GM12878 (cell line): Measurements from ENCODE around the gene ARHGAP1. TPM values are rescaled to one million over a fixed set of nuclear protein-coding genes. Genes with fewer than 3 reads are reported as not detected.
A peak's percentile ranks its signal among the peaks of the same experiment; 100 is the strongest.

Experiments used
- ATAC-seq: fragments of 200-7000 bp; cut with Tn5 transposase; 3 replicates; pipeline ENCODE4 v1.9.1; 2020; ENCODE audit warnings: mild to moderate bottlenecking, moderate library complexity
- BruUV-seq: library from RNA; stranded (reverse); fragments of 400-500 nt; replicated peaks from 2 replicates; lab custom pipeline; 2021; lab: Mats Ljungman, UMichigan
- CTCF ChIA-PET: fragments of 300-600 bp; sonication (Branson Sonifier 250); formaldehyde crosslinking; extraction: SDS; loops from one replicate; lab custom pipeline; 2021; ENCODE audit warnings: inconsistent platforms; lab: Yijun Ruan, JAX
- POLR2A ChIA-PET: fragments of 350-600 bp; formaldehyde crosslinking; extraction: SDS; loops from one replicate; lab custom pipeline; 2021; ENCODE audit warnings: inconsistent platforms; lab: Charles Lee
- RAD21 ChIA-PET: fragments of 300-600 bp; sonication (Branson Sonifier 250); formaldehyde crosslinking; loops from one replicate; lab custom pipeline; 2023; ENCODE audit warnings: antibody characterized with exemption; ENCODE audit not compliant: unreplicated experiment; lab: Charles Lee
- SMC1A ChIA-PET: fragments of 300-600 bp; sonication (Branson Sonifier 250); formaldehyde crosslinking; loops from one replicate; lab custom pipeline; 2023; ENCODE audit not compliant: unreplicated experiment, uncharacterized antibody; lab: Charles Lee
- DNase-seq: peaks from one replicate; pipeline ENCODE4 v3.0.0-alpha.2; 2011; ENCODE audit warnings: low read depth, low spot score
- FAIRE-seq: peaks from 3 replicates; lab custom pipeline; 2011; peaks lifted over from hg19 to GRCh38; lab: Jason Lieb, UNC
- H2AFZ ChIP-seq: 2 replicates; pipeline ENCODE4 v1.6.0; 2011; ENCODE audit warnings: low read depth, low read length, control low read depth; ENCODE audit not compliant: control insufficient read depth
- H3K27ac ChIP-seq: 2 replicates; pipeline ENCODE4 v1.5.1; 2011; ENCODE audit warnings: control low read depth; ENCODE audit not compliant: control insufficient read depth, insufficient read depth
- H3K27me3 ChIP-seq, 2 experiments: replicated peaks in 1 of 2; 2 replicates each; pipeline versions ENCODE4 v1.6.0 to v1.6.1; 2011; ENCODE audit warnings: low read length in 1 of 2; ENCODE audit not compliant: control insufficient read depth in 2 of 2, insufficient read depth in 2 of 2
- H3K36me3 ChIP-seq, 2 experiments: 2 replicates each; pipeline ENCODE4 v1.5.1; 2011; ENCODE audit warnings: low read length in 1 of 2; ENCODE audit not compliant: control insufficient read depth in 2 of 2, insufficient read depth in 2 of 2
- H3K4me1 ChIP-seq: 2 replicates; pipeline ENCODE4 v1.6.1; 2011; ENCODE audit warnings: mild to moderate bottlenecking, low read length, moderate library complexity, mixed read lengths; ENCODE audit not compliant: control insufficient read depth, insufficient read depth
- H3K4me2 ChIP-seq: 2 replicates; pipeline ENCODE4 v1.6.0; 2011; ENCODE audit warnings: control low read depth; ENCODE audit not compliant: control insufficient read depth, insufficient read depth
- H3K4me3 ChIP-seq: fragments of 200-600 bp; sonication (generic); 2 replicates; pipeline ENCODE4 v1.5.1; 2016
- H3K79me2 ChIP-seq: 2 replicates; pipeline ENCODE4 v1.6.0; 2011; ENCODE audit warnings: low read length; ENCODE audit not compliant: control insufficient read depth, insufficient read depth
- H3K9ac ChIP-seq: 2 replicates; pipeline ENCODE4 v1.8.0; 2011; ENCODE audit warnings: low read length, control low read depth, mixed read lengths; ENCODE audit not compliant: control insufficient read depth, insufficient read depth
- H3K9me3 ChIP-seq: replicated peaks from 3 replicates; pipeline ENCODE4 v1.5.1; 2011; ENCODE audit warnings: mild to moderate bottlenecking, low read length; ENCODE audit not compliant: control insufficient read depth, insufficient read depth
- H4K20me1 ChIP-seq: 2 replicates; pipeline ENCODE4 v1.6.0; 2011; ENCODE audit not compliant: control insufficient read depth, insufficient read depth
- ESRRA ChIP-seq: IDR thresholded peaks from 2 replicates; pipeline ENCODE4 v1.6.1; 2012; ENCODE audit warnings: mild to moderate bottlenecking, low read length, improper control_type of control experiment
- GABPA ChIP-seq: IDR thresholded peaks from 2 replicates; pipeline ENCODE4 v1.6.1; 2014; ENCODE audit warnings: antibody characterized with exemption, low read depth, mild to moderate bottlenecking, inconsistent platforms
- HDAC2 ChIP-seq: fragments of 200-600 bp; sonication (generic); IDR thresholded peaks from 2 replicates; pipeline ENCODE4 v1.6.1; 2017
- IKZF1 ChIP-seq: fragments of 450-650 bp; conservative IDR thresholded peaks from 2 replicates; pipeline ENCODE4 v1.6.1; 2017; ENCODE audit warnings: antibody characterized with exemption, mild to moderate bottlenecking
- RFX5 ChIP-seq: IDR thresholded peaks from 2 replicates; pipeline ENCODE4 v1.6.1; 2011; ENCODE audit warnings: low read depth, low read length, improper control_type of control experiment
- SP1 ChIP-seq: IDR thresholded peaks from one replicate; pipeline ENCODE4 v1.6.1; 2011; ENCODE audit warnings: low read depth, low read length
- STAT3 ChIP-seq: IDR thresholded peaks from 2 replicates; pipeline ENCODE4 v1.6.1; 2011; ENCODE audit warnings: low read depth, low read length, improper control_type of control experiment
- WGBS: methylation state at CpG from one replicate; pipeline ENCODE4 v1.1.6; 2016; ENCODE audit warnings: low lambda C conversion rate; ENCODE audit not compliant: insufficient replicate concordance, insufficient coverage; ENCODE audit errors: missing lambda C conversion rate; 5-methylcytosine and 5-hydroxymethylcytosine counted together
- in situ Hi-C: fragments of 300-500 bp; cut with MboI; formaldehyde crosslinking; loops from 9 replicates; pipeline ENCODE4 v1.14.3; 2018; ENCODE audit warnings: mixed read lengths
- intact Hi-C: fragments of 100-400 bp; cut with micrococcal nuclease; formaldehyde crosslinking; loops from one replicate; pipeline ENCODE4 v1.14.2; 2022; ENCODE audit not compliant: unreplicated experiment
- polyA plus RNA-seq, 11 experiments: library from polyadenylated mRNA; depleted of rRNA in 4 of 11; unstranded in 6 of 11; stranded (reverse) in 5 of 11; fragments of >200 nt; fragmentation: Nextera tagmentation in 4 of 11; fragmentation: Illumina TruSeq in 1 of 11; extraction: Ambion mirVana in 4 of 11; extraction: Trizol in 1 of 11; gene quantifications; 1 replicate in 1 of 11; 2 replicates in 10 of 11; pipeline versions ENCODE4 v1.2.1 to v1.2.3, GENCODE V29; 2011 to 2016; ENCODE audit warnings: inconsistent platforms in 2 of 11, missing spikeins in 2 of 11, low read depth in 1 of 11
- total RNA-seq, 4 experiments: library from RNA; depleted of rRNA in 3 of 4; stranded (reverse); fragments of >200 nt in 3 of 4; fragmentation: Illumina TruSeq in 1 of 4; extraction: Trizol in 1 of 4; gene quantifications; 2 replicates each; pipeline versions ENCODE4 v1.2.1 to v1.2.3, GENCODE V29; 2013 to 2021
- TF ChIP-seq, protein P1 (sequence below): fragments of 450-650 bp; IDR thresholded peaks from 2 replicates; pipeline ENCODE4 v1.6.1; 2017; ENCODE audit warnings: mild to moderate bottlenecking
- TF ChIP-seq, protein P2 (sequence below): fragments of 450-650 bp; IDR thresholded peaks from 2 replicates; pipeline ENCODE4 v1.6.1; 2017; ENCODE audit warnings: borderline replicate concordance

Gene ARHGAP1
- total and polyA plus RNA-seq, 10 of the 15 experiments (the other 5 are each of a cell fraction or from before 2014, with no cell fraction given), result 4.3 to 45.5 (median 23.2) TPM

DNA sequence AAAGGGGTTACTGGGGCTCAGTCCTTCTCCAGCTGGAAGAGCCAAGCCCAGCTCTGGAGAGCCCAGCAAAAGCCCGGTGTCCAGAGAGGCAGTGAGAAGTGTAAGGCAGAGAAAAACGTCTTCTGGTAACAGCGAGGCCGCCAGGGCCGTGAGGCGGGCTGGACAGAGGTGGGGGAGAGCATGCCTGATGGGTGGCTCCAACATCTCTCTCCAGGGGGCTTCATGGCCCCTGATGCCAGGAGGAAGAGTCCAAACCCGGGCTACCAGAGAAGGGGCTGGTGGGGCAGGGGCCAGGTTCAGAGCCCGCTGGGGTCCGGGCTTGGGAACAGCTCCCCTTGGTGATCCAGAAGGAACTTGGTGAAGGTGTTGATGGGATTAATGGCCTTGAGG, 21.7 kb downstream of the ARHGAP1 start:
- ChIA-PET SMC1A (no interaction called here), CTCF (no interaction called here), POLR2A (no interaction called here), RAD21 (no interaction called here)
- no peak for TF ChIP-seq RFX5
- Histone ChIP-seq H3K4me1 (no peaks in the 10 kb centered on the region), H3K27me3 (no peaks in the 10 kb centered on the region), H3K27ac (no peak overlapping the region), H3K79me2 (no peaks in the 10 kb centered on the region), H4K20me1 (no peaks in the 10 kb centered on the region), H3K9ac (no peak overlapping the region), H3K36me3 (peaks cover 3 to 25% of the 10 kb centered on the region in 2 experiments; a peak in 3 of 4 replicates), H2AFZ (no peak overlapping the region), H3K4me3 (no peak overlapping the region), H3K4me2 (no peak overlapping the region), H3K9me3 (no peaks in the 10 kb centered on the region)
- intact Hi-C loops (no loop called here), in situ Hi-C loops (no loop called here)
- FAIRE-seq (no peak), DNase-seq (no peak), ATAC-seq (no peak)
- WGBS, result 77% methylated on average over 9 of the region's 9 CpGs
- no TSS peak for BruUV-seq

DNA sequence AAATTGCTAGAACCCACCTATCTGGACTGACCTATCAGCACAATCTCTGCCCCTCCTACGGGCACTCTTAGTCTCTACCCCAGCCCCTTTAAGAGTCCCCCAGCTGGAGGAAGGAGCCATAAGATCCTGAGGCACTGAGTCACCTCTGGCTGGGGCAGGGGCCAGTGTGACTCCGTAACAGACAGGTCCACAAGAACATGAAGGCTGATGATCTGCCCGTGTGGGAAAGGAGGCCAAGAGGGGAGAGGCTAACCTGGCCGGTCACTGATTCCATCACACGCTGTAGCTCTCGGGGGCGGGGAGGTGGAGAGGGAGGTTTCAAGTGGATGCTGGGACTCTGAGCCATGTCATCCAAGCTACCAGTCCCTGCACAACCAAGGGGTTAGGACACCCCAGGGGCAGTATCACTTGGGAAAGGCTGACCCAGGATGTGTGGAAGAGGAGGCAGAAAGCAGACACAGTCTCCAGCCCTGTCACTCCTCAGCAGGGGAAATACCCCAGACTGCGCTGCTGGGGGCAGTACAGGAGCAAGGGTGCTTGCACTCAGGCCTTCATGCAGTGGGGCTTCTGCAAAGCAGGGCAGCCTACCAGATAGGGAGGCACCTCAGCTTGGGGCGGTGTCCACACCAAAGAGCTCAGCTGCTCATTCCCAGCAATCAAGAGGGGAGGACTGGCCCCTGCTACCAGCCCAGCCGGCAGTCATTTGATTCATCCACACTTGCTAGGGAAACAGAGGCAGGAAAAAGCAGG, 22.3 kb downstream of the ARHGAP1 start:
- BruUV-seq, result no TSS peak
- H3K4me1 ChIP-seq, result no peaks in the 10 kb centered on the region
- H3K79me2 ChIP-seq, result no peaks in the 10 kb centered on the region
- ChIA-PET CTCF (no interaction called here), SMC1A (no interaction called here), RAD21 (interaction anchor here (0.7 kb wide), 1 partner anchor 48 kb away, joined by 4 read pairs; no protein-coding TSS in a partner anchor), POLR2A (interaction anchor here (0.7 kb wide), 1 partner anchor 562 kb away, joined by 5 read pairs; no protein-coding TSS in a partner anchor)
- 87% methylated on average over 10 of the region's 10 CpGs for WGBS
- in situ Hi-C loops, result no loop called here
- H3K36me3 ChIP-seq, result peaks cover 3 to 25% of the 10 kb centered on the region in 2 experiments; a peak in 3 of 4 replicates
- H3K27me3 ChIP-seq, result no peaks in the 10 kb centered on the region
- FAIRE-seq (no peak), DNase-seq (no peak), ATAC-seq (peak; percentile 32; the same call in 2 of the 3 replicates)
- no peak overlapping the region for H2AFZ ChIP-seq
- no peak overlapping the region for H3K9ac ChIP-seq
- no peak overlapping the region for H3K4me3 ChIP-seq
- no peak overlapping the region for H3K27ac ChIP-seq
- no peak overlapping the region for H3K4me2 ChIP-seq
- TF ChIP-seq HDAC2 (no peak), SP1 (no peak), GABPA (no peak), STAT3 (no peak), ESRRA (no peak), IKZF1 (no peak)
- TF ChIP-seq, protein P1, sequence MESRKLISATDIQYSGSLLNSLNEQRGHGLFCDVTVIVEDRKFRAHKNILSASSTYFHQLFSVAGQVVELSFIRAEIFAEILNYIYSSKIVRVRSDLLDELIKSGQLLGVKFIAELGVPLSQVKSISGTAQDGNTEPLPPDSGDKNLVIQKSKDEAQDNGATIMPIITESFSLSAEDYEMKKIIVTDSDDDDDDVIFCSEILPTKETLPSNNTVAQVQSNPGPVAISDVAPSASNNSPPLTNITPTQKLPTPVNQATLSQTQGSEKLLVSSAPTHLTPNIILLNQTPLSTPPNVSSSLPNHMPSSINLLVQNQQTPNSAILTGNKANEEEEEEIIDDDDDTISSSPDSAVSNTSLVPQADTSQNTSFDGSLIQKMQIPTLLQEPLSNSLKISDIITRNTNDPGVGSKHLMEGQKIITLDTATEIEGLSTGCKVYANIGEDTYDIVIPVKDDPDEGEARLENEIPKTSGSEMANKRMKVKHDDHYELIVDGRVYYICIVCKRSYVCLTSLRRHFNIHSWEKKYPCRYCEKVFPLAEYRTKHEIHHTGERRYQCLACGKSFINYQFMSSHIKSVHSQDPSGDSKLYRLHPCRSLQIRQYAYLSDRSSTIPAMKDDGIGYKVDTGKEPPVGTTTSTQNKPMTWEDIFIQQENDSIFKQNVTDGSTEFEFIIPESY, result no peak
- TF ChIP-seq, protein P2, sequence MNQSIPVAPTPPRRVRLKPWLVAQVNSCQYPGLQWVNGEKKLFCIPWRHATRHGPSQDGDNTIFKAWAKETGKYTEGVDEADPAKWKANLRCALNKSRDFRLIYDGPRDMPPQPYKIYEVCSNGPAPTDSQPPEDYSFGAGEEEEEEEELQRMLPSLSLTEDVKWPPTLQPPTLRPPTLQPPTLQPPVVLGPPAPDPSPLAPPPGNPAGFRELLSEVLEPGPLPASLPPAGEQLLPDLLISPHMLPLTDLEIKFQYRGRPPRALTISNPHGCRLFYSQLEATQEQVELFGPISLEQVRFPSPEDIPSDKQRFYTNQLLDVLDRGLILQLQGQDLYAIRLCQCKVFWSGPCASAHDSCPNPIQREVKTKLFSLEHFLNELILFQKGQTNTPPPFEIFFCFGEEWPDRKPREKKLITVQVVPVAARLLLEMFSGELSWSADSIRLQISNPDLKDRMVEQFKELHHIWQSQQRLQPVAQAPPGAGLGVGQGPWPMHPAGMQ, result no peak
- intact Hi-C loops, result no loop called here
- no peaks in the 10 kb centered on the region for H3K9me3 ChIP-seq
- no peaks in the 10 kb centered on the region for H4K20me1 ChIP-seq
